ENCODE results near the gene PRKCA.
A peak's percentile ranks its signal among the peaks of the same experiment; 100 is the strongest.
"Not testable (repeated sequence)": the region's sequence is repeated elsewhere in the genome, so short reads cannot be mapped to it uniquely, and the experiment has no call there.

Gene PRKCA

GRCh38 chr17:66480802-66481201 is 178.4 kb downstream of the PRKCA start:
- DNase-seq, result no peak

GRCh38 chr17:66481271-66481670 is 178.9 kb downstream of the PRKCA start:
- no peak for DNase-seq

- no peak for DNase-seq
Measured at GRCh38 chr17:66483906-66484305, 181.5 kb downstream of the PRKCA start.

DNA sequence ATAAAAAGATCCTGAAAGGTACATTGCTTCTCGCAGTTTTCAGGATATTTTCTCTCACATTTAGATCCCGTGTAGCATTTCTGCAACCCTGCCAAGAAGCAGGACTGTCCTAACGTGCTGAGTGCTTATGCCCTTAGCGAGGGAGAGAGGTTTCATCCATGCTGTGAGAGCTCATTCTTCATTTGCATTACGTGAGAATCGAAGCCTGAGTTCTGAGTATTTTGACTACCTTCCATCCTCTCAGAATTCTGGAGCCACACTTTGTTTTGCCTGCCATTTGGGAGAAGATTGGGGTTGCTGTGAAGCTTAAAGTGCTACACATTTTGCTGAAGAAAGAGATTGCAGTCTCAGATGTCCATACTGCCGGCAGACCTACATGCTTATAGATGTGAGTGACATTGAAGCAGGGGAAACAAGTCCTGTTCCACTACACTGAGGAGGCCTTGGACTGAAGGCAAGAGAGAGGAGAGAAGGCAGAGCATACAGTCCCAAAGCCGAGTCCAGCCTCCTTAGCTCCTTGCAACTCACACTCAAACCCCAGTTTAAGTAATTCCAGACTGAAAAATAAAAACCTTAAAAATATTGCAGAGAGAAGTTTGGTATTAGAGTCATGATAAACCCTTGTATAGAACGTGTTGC is 183.0 kb downstream of the PRKCA start:
- DNase-seq, result no peak

DNA sequence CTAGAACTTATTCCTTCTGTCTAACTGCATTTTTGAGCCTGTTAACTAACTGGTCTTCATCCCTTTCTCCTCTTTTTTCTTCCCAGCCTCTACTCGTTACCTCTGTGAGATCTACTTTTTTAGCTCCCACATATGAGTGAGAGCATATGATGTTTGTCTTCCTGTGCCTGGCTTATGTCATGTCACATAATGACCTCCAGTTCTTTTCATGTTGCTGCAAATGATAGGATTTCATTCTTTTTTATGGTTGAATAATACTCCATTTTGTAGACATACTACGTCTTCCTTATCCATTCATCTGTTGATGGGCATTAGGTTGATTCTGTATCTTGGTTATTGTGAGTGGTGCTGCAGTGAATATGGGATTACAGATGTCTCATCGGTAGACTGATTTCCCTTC is 184.7 kb downstream of the PRKCA start:
- DNase-seq, result no peak

GRCh38 chr17:66487981-66488468 is 185.6 kb downstream of the PRKCA start:
- DNase-seq, result no peak

GRCh38 chr17:66488864-66489263 is 186.5 kb downstream of the PRKCA start:
- DNase-seq, result peak in 1 of 58 donors; percentile 56

- not testable (repeated sequence) for DNase-seq
Measured at GRCh38 chr17:66489576-66489975, 187.2 kb downstream of the PRKCA start.

- no peak for DNase-seq
Measured at GRCh38 chr17:66491213-66491612, 188.8 kb downstream of the PRKCA start.

DNA sequence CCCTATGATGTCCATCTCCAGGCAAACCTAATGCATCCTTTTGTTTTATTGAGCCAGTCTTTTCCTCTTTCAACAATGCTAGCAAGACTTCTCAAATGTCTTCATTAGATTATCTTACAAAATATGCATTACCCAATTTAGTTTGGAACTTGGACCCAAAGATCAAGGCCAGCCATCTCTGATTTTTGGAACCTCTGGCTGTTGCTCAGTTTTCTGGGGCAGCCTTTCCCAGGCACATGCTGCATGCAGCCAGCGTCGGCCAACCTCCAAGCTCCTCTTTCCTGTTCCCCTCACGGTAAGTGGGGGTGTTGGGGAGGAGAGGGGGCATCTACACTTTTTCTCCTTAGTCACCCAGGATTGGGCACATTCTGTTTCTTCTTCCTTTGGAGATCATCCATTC is 189.3 kb downstream of the PRKCA start:
- DNase-seq, result no peak

DNA sequence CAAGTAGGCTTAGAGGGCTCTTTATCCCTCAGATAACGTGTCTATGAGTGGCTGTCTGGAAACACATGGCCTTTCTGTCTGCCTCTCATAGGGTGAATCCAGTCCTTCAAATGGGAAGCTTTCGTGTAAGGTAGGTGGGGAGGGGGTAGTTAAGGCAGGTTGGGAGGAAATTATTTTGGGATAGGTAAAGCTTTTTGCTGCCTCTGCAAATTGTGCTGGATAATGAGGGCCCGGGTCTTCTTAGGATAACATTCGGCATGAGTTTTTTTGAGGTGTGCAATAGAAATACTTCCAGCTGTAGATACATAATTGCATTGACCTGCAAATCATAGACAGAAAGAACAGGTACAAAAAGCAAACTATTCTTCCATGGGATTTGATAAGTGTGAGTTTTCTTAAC is 189.7 kb downstream of the PRKCA start:
- no peak for DNase-seq

DNA sequence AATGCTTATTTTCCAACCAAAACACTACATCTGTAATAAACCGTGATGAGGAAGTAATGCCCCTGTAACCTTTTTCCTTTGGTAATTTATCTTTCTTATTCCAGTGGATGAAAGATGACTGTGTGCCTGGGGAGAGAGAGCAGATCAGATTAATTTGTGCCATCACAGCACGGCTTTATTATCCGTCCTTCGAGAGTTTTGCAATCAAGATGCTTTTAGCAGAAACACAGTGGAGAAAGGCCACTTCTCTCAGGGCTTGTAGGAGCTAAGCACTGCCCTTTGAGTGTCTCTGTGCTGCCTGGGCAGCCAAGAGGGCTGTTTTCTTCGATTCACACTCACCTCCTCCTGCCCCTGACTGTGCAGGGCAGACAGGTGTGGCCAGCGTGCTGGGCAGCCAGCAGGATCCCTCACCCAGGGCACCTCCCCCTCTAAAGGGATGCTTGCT is 190.2 kb downstream of the PRKCA start:
- no peak for DNase-seq

GRCh38 chr17:66493283-66494019 is 191.0 kb downstream of the PRKCA start:
- DNase-seq, result peak in 1 of 58 donors; percentile 33

- peak in 1 of 58 donors; percentile 19 for DNase-seq
Measured at GRCh38 chr17:66494023-66494803, 191.8 kb downstream of the PRKCA start.

DNA sequence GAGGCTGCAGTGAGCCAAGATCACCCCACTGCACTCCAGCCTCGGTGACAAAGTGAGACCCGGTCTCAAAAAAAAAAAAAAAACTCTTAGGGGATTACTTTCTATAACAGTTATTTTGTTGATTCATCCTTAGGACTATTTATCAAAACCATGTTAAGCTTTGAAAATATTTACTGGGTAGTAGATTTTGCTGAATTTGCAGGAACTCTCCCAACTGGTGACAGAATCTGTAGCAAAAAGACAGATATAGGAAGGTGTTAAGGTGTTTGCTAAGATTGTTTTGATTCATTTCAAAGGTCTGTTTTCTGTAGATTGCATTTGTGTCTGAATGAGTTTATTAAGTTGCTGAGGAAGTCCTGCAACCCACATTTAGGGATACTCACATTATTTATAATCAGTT is 192.6 kb downstream of the PRKCA start:
- DNase-seq, result no peak

- no peak for DNase-seq
Measured at GRCh38 chr17:66496306-66496705, 193.9 kb downstream of the PRKCA start.

DNA sequence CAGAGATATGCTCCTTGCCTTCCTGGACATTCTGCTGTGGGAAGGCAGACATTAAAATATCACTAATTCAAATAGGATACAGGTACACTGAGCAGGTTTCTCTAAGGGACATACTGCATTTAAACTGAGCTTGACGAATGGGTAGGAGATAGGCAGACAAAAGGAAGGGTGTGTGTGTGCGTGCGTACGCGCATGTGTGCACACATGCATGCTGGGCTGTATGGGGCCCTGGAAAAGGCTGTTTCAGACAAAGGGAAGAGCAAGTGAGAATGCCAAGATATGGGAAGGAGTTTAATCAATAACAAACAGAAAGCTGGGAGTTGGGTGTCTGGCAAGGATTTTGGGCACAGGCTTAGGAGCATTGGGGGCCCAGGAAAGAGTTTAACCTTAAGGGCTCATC is 196.2 kb downstream of the PRKCA start:
- no peak for DNase-seq

DNA sequence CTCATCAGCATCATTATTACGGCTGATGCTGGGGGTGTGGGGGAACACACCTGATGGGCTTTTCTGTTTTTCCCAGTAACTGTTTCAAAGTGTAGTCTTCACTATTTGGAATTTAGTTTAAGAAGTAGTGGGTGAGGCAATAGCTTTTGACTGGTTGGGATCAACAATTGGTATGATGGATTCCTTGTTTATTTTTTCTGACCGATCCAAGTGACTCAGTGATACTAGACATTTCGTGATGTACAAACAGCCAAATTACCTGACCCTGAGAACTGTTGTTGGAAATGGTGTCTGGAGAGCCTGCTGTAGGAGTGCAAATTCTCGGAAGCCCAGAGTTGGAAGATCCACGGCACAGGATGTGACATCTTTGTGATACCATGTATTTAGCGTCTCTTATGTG is 204.2 kb downstream of the PRKCA start:
- no peak for DNase-seq

GRCh38 chr17:66507103-66507923 is 204.9 kb downstream of the PRKCA start:
- DNase-seq, result peak in 2 of 58 donors; percentile 34 to 43

- DNase-seq, result no peak
Measured at GRCh38 chr17:66507982-66508760, 205.8 kb downstream of the PRKCA start.
